Neural crest cell (in vitro differentiated cells): ENCODE measurements around the gene EXOC6B. TPM values are rescaled to one million over a fixed set of nuclear protein-coding genes. Genes with fewer than 3 reads are reported as not detected.
"Not testable (repeated sequence)": the region's sequence is repeated elsewhere in the genome, so short reads cannot be mapped to it uniquely, and the experiment has no call there.

Experiments
- DNase-seq: peaks from one replicate; pipeline ENCODE4 v3.0.0; 2021; ENCODE audit warnings: low read depth, mixed read lengths, low spot score
- H3K27ac Mint-ChIP-seq: one replicate; pipeline ENCODE4 v1.8.0; 2021; ENCODE audit warnings: mild to moderate bottlenecking, mixed read lengths; ENCODE audit not compliant: unreplicated experiment
- H3K27me3 Mint-ChIP-seq: 2 replicates; pipeline ENCODE4 v1.8.0; 2021; ENCODE audit warnings: low read depth, mild to moderate bottlenecking, mixed read lengths
- H3K36me3 Mint-ChIP-seq: 2 replicates; pipeline ENCODE4 v1.8.0; 2021; ENCODE audit warnings: low read depth, mild to moderate bottlenecking, mixed read lengths
- H3K4me1 Mint-ChIP-seq: 2 replicates; pipeline ENCODE4 v1.8.0; 2021; ENCODE audit warnings: mixed read lengths
- H3K4me3 Mint-ChIP-seq: one replicate; pipeline ENCODE4 v1.8.0; 2021; ENCODE audit warnings: mild to moderate bottlenecking, mixed read lengths
- H3K9me3 Mint-ChIP-seq: 2 replicates; pipeline ENCODE4 v1.8.0; 2021; ENCODE audit warnings: mixed read lengths
- total RNA-seq: library from RNA; stranded (reverse); gene quantifications from 2 replicates; pipeline ENCODE4 v1.2.1, GENCODE V29; 2021
- TF ChIP-seq, protein P1 (sequence below): fragments of 200-600 bp; sonication (generic); conservative IDR thresholded peaks from 2 replicates; pipeline ENCODE4 v1.5.0; 2021; ENCODE audit warnings: antibody characterized with exemption, mild to moderate bottlenecking

The EXOC6B gene
- total RNA-seq, 1 donor from 2014 or later = 28.2 TPM

DNA sequence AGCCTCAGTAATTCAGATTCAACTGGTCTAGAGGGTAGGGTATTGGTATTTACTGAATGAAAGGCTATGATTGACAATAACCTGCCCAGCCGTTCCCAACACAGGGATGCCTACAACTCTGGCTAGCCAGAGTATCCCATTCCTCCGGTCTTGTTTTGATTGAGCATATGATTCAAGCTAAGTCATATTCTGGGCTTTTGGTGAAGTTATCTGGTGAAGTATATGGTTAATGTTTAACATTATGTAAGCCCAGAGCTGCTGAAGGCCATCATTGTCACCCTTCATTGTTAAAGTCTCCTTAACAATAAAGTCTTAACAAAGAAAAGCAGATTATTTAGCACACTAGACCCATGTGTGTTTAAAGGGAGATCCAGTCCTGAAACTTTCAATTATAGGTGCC is 152.6 kb downstream of the EXOC6B start:
- no peak overlapping the region for H3K4me3 Mint-ChIP-seq
- TF ChIP-seq, protein P1, sequence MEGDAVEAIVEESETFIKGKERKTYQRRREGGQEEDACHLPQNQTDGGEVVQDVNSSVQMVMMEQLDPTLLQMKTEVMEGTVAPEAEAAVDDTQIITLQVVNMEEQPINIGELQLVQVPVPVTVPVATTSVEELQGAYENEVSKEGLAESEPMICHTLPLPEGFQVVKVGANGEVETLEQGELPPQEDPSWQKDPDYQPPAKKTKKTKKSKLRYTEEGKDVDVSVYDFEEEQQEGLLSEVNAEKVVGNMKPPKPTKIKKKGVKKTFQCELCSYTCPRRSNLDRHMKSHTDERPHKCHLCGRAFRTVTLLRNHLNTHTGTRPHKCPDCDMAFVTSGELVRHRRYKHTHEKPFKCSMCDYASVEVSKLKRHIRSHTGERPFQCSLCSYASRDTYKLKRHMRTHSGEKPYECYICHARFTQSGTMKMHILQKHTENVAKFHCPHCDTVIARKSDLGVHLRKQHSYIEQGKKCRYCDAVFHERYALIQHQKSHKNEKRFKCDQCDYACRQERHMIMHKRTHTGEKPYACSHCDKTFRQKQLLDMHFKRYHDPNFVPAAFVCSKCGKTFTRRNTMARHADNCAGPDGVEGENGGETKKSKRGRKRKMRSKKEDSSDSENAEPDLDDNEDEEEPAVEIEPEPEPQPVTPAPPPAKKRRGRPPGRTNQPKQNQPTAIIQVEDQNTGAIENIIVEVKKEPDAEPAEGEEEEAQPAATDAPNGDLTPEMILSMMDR = no peak
- H3K4me1 Mint-ChIP-seq = peaks cover 7% of the 10 kb centered on the region
- no peaks in the 10 kb centered on the region for H3K27me3 Mint-ChIP-seq
- no peak overlapping the region for H3K27ac Mint-ChIP-seq
- DNase-seq = no peak
- H3K9me3 Mint-ChIP-seq = no peaks in the 10 kb centered on the region
- peaks cover 7% of the 10 kb centered on the region for H3K36me3 Mint-ChIP-seq

DNA sequence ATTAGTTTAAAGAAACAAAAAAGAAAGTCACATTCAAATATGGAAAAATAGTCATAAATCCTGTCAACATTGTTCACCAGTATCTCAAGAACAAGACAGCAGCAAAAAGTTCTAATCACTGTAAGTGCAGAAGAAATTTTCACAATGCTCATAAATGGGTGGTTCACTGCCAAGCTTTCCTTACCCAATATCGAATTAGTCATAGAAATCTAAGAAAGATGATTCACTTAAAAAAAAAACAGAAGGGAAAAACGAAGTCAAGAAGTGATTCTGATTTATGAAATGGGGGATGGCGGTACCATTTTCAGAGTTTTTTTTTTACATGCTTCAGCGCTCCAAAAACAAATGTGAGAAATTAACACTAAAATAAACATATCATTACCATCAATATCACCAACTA is 156.7 kb downstream of the EXOC6B start:
- Mint-ChIP-seq H3K9me3 (peaks cover 18% of the 10 kb centered on the region), H3K27ac (no peak overlapping the region), H3K4me1 (no peaks in the 10 kb centered on the region), H3K27me3 (no peaks in the 10 kb centered on the region), H3K4me3 (no peak overlapping the region), H3K36me3 (peaks cover 29% of the 10 kb centered on the region)
- DNase-seq = no peak
- TF ChIP-seq, protein P1 = no peak

DNA sequence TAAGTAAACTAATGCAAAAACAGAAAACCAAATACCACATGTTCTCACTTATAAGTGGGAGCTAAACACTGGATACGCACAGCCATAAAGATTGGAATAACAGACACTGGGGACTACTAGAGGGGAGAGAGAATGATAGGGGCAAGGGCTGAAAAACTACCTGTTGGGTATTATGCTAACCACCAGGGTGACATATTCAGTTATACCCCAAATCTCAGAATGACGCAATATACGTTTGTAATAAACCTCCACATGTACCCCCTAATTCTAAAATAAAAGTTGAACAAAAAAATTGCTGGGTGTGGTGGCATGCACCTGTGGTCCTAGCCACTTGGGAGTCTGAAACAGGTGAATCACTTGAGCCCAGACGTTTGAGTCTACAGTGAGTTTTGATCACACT is 157.2 kb downstream of the EXOC6B start:
- Mint-ChIP-seq H3K27ac (no peak overlapping the region), H3K36me3 (peaks cover 29% of the 10 kb centered on the region), H3K4me1 (no peaks in the 10 kb centered on the region), H3K27me3 (no peaks in the 10 kb centered on the region), H3K9me3 (peaks cover 18% of the 10 kb centered on the region), H3K4me3 (no peak overlapping the region)
- no peak for DNase-seq
- TF ChIP-seq, protein P1 = no peak

DNA sequence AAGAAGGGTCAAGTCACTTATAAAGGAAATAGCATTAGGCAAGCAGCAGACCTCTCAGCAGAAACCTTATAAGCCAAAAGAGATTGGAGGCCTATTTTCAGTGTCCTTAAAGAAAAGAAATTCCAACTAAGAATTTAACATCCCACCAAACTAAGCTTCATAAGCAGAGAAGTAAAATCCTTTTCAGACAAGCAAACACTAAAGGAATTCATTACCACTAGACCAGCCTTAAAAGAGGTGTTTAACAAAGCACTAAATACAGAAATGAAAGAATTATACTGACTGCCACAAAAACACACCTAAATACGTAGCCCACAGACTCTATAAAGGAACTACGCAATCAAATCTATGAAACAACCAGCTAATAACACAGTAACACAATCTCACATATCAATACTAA is 160.4 kb downstream of the EXOC6B start:
- no peaks in the 10 kb centered on the region for H3K27me3 Mint-ChIP-seq
- TF ChIP-seq, protein P1 = no peak
- H3K4me3 Mint-ChIP-seq = no peak overlapping the region
- H3K36me3 Mint-ChIP-seq = peaks cover 27% of the 10 kb centered on the region
- H3K4me1 Mint-ChIP-seq = no peaks in the 10 kb centered on the region
- no peak overlapping the region for H3K27ac Mint-ChIP-seq
- H3K9me3 Mint-ChIP-seq = peaks cover 22% of the 10 kb centered on the region
- no peak for DNase-seq

DNA sequence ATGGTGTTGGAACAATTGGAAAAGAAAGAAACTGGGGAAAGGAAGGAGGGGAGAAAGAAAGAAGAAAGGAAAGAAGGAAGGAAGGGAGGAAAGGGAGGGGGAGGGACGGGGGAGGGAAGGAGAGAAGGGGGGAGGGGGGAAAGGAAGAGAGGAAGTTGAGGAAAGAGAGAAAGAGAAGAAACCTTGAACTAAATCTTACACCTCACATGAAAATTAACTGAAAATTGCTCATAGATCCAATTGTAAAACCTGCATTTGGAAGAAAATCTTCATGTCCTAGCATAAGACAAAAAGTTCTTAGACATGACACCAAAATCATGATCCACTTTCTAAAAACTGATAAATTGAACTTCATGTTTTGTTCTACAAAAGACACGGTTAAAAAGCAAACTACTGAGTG is 163.8 kb downstream of the EXOC6B start:
- no peak overlapping the region for H3K27ac Mint-ChIP-seq
- TF ChIP-seq, protein P1 = no peak
- peaks cover 14% of the 10 kb centered on the region for H3K9me3 Mint-ChIP-seq
- H3K4me3 Mint-ChIP-seq = no peak overlapping the region
- no peaks in the 10 kb centered on the region for H3K27me3 Mint-ChIP-seq
- H3K4me1 Mint-ChIP-seq = no peaks in the 10 kb centered on the region
- no peak for DNase-seq
- H3K36me3 Mint-ChIP-seq = peaks cover 14% of the 10 kb centered on the region

DNA sequence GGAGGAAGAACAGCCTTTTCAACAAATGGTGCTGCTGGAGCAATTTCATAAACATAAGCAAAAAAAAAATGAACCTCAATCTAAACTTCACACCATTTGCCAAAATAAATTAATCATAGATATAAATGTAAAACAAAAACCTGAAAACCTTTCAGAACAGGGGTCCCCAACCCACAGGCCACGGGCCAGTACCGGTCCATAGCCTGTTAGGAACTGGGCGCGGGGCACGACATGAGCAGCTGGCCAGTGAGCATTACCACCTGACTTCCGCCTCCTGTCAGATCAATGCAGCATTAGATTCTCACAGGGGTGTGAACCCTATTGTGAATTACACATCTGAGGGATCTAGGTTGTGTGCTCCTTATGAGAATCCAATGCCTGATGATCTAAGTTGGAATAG is 176.0 kb downstream of the EXOC6B start:
- Mint-ChIP-seq H3K27ac (no peak overlapping the region), H3K27me3 (no peaks in the 10 kb centered on the region), H3K9me3 (peaks cover 17% of the 10 kb centered on the region), H3K36me3 (peaks cover 19% of the 10 kb centered on the region), H3K4me3 (no peak overlapping the region), H3K4me1 (no peaks in the 10 kb centered on the region)
- TF ChIP-seq, protein P1 = no peak
- no peak for DNase-seq

DNA sequence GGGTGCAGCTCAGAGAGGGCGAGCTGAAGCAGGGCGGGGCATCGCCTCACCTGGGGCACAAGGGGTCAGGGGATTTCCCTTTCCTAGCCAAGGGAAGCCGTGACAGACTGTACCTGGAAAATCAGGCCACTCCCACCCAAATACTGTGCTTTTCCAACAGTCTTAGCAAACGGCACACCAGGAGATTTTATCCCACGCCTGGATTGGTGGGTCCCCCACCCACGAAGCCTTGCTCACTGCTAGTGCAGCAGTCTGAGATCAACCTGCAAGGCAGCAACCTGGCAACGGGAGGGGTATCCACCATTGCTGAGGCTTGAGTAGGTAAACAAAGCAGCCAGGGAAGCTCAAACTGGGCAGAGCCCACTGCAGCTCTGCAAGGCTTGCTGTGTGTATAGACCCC is 184.6 kb downstream of the EXOC6B start:
- peaks cover 28% of the 10 kb centered on the region for H3K36me3 Mint-ChIP-seq
- H3K4me3 Mint-ChIP-seq, H3K27ac Mint-ChIP-seq, DNase-seq, H3K4me1 Mint-ChIP-seq, H3K27me3 Mint-ChIP-seq: not testable (repeated sequence)
- H3K9me3 Mint-ChIP-seq = peaks cover 15% of the 10 kb centered on the region
